ENCODE results near the gene ZEB1. TPM values are rescaled to one million over a fixed set of nuclear protein-coding genes. Genes with fewer than 3 reads are reported as not detected.
"Not testable (repeated sequence)": the region's sequence is repeated elsewhere in the genome, so short reads cannot be mapped to it uniquely, and the experiment has no call there.

Gene ZEB1
- total RNA-seq, 1 experiment from 2014 or later, result 53.9 TPM

DNA sequence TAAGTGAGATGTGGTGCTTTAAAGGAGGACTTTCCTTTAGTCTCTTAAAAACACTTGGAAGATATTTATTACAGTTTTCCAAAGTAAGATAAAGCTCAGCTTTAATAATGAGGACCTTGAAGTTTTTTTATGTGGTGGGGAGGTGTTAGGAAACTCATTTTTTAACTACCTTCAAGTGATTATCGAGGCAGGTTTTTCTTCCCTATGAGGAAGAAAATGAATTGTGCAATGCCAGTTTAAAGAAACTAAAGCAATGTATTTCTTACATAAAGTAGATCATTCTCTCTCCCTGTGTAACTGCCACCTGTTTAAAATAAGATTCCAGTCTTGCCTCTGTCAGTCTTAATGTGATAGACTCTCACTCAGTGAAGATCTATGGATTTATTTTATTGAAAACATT, 27.9 kb downstream of the ZEB1 start:
- Histone ChIP-seq H3K9me2 (replicated peaks; ENCODE audit: insufficient read depth, low read length) (no peaks in the 10 kb centered on the region), H3K27ac (ENCODE audit: low read length) (no peak overlapping the region), H4K20me1 (ENCODE audit: insufficient read depth, low read depth, low read length) (no peaks in the 10 kb centered on the region), H3K79me2 (ENCODE audit: low read length) (peaks cover 99% of the 10 kb centered on the region), H3K27me3 (ENCODE audit: low read length) (no peaks in the 10 kb centered on the region), H3K9ac (ENCODE audit: low read length) (no peak overlapping the region), H3K4me2 (ENCODE audit: low read depth, low read length, poor library complexity, severe bottlenecking) (no peak overlapping the region), H3K36me3 (ENCODE audit: insufficient read depth, low read length) (0 out of 2 replicates have a peak, but pooled peaks cover 3% of the 10 kb centered on the region), H3K4me3 (ENCODE audit: low read length) (no peak overlapping the region), H3K4me1 (ENCODE audit: low read length) (peaks cover 29% of the 10 kb centered on the region), H2AFZ (ENCODE audit: low read length) (no peak overlapping the region), H3K9me3 (ENCODE audit: low read length) (no peaks in the 10 kb centered on the region)
- DNase-seq, result no peak

DNA sequence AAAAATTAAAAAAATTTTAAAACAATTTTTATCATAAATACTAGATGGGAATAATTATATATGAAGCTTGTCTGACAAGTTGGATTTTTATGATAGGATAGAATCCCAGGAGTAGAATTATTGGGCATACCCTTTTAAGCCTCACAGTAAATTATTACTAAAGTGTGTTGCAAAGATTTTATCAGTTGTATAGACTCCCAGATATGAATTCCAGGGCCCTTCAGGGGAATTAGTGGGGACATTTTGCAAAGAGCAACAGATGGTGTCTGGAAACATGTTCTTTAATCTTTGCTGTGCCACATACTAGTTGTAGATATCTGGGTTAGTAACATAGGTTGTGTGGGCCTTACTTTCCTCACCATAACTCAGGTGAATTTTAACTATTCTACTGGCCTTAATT, 28.7 kb downstream of the ZEB1 start:
- Histone ChIP-seq H3K9ac (ENCODE audit: low read length) (no peak overlapping the region), H2AFZ (ENCODE audit: low read length) (no peak overlapping the region), H4K20me1 (ENCODE audit: insufficient read depth, low read depth, low read length) (no peaks in the 10 kb centered on the region), H3K9me3 (ENCODE audit: low read length) (no peaks in the 10 kb centered on the region), H3K27ac (ENCODE audit: low read length) (no peak overlapping the region), H3K4me2 (ENCODE audit: low read depth, low read length, poor library complexity, severe bottlenecking) (no peak overlapping the region), H3K9me2 (replicated peaks; ENCODE audit: insufficient read depth, low read length) (no peaks in the 10 kb centered on the region), H3K4me3 (ENCODE audit: low read length) (no peak overlapping the region), H3K27me3 (ENCODE audit: low read length) (no peaks in the 10 kb centered on the region), H3K4me1 (ENCODE audit: low read length) (peaks cover 22% of the 10 kb centered on the region), H3K36me3 (ENCODE audit: insufficient read depth, low read length) (0 out of 2 replicates have a peak, but pooled peaks cover 3% of the 10 kb centered on the region), H3K79me2 (ENCODE audit: low read length) (peaks cover 99% of the 10 kb centered on the region)
- DNase-seq, result no peak

DNA sequence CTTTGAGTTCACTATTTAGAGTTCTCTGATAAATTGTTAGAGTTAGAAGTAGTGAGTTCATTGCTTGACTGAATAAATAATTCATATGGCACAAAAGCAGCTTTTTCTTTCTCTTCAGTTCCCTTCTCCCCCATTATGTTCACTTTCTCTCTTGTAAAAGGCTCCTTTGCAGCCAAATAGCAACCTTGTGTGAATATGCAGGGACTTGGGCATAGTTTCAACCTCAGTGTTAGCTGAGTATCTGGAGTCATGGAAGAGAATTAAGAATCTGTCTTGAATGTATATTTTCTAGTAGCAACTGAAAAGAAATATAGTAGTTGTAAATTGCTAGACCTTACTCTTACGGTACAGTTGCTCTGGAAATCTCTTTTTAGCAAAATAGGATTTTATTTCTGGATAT, 31.9 kb downstream of the ZEB1 start:
- Histone ChIP-seq H3K79me2 (ENCODE audit: low read length) (peaks cover 100% of the 10 kb centered on the region), H3K27ac (ENCODE audit: low read length) (no peak overlapping the region), H2AFZ (ENCODE audit: low read length) (no peak overlapping the region), H3K27me3 (ENCODE audit: low read length) (no peaks in the 10 kb centered on the region), H3K4me3 (ENCODE audit: low read length) (no peak overlapping the region), H3K9ac (ENCODE audit: low read length) (no peak overlapping the region), H3K4me2 (ENCODE audit: low read depth, low read length, poor library complexity, severe bottlenecking) (no peak overlapping the region), H3K9me3 (ENCODE audit: low read length) (no peaks in the 10 kb centered on the region; the same call in 1 of the 2 replicates), H3K9me2 (replicated peaks; ENCODE audit: insufficient read depth, low read length) (no peaks in the 10 kb centered on the region), H3K4me1 (ENCODE audit: low read length) (peaks cover 8% of the 10 kb centered on the region; the same call in 1 of the 2 replicates), H4K20me1 (ENCODE audit: insufficient read depth, low read depth, low read length) (no peaks in the 10 kb centered on the region), H3K36me3 (ENCODE audit: insufficient read depth, low read length) (peaks cover 9% of the 10 kb centered on the region; the same call in 1 of the 2 replicates)
- no peak for DNase-seq

DNA sequence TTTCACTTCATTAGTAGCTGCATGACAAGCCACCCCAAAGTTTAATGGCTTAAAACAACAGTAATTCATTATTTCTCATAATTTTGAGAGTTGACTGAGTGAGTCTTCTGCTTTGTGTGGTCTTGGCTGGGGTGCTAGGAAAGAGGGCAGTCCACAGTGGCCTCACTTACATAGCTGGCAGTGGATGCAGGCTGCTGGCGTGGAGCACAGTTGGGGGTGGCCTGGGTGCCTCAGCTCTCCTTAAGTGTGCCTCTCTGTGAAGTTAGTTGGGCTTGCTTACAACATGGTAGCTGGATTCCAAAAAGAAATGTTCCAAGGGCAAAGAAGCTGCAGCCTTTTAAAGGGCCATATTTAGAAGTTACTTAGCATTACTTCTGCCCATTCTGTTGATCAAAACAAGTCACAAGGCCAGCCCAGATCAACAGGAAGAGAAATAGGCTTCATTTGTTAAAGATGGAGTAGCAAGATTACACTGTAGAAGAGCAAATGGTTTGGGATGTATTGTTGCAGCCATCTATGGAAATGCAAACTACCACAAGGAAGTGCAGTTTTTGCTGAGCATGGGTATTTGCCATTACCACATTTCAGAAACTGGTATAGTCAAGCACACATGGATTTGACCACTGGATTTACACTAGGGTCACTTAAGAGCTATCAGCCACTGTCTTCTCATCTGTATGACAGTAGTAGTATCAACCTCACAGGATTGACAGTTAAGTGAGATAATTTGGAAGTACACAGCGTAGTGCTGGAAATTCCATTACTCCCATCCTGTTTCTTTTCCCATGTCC, 33.6 kb downstream of the ZEB1 start:
- H3K4me2 ChIP-seq (ENCODE audit: low read depth, low read length, poor library complexity, severe bottlenecking), result no peak overlapping the region
- H3K9me3 ChIP-seq (ENCODE audit: low read length), result peaks cover 3% of the 10 kb centered on the region
- no peaks in the 10 kb centered on the region for H3K27me3 ChIP-seq (ENCODE audit: low read length)
- H3K4me1 ChIP-seq (ENCODE audit: low read length), result peaks cover 7% of the 10 kb centered on the region; the same call in 1 of the 2 replicates
- no peak overlapping the region for H2AFZ ChIP-seq (ENCODE audit: low read length)
- H3K36me3 ChIP-seq (ENCODE audit: insufficient read depth, low read length), result peaks cover 18% of the 10 kb centered on the region
- no peak overlapping the region for H3K9ac ChIP-seq (ENCODE audit: low read length)
- no peak overlapping the region for H3K27ac ChIP-seq (ENCODE audit: low read length)
- no peaks in the 10 kb centered on the region for H4K20me1 ChIP-seq (ENCODE audit: insufficient read depth, low read depth, low read length)
- no peaks in the 10 kb centered on the region for H3K9me2 ChIP-seq (replicated peaks; ENCODE audit: insufficient read depth, low read length)
- H3K79me2 ChIP-seq (ENCODE audit: low read length), result peaks cover 100% of the 10 kb centered on the region
- DNase-seq, result no peak
- no peak overlapping the region for H3K4me3 ChIP-seq (ENCODE audit: low read length)

DNA sequence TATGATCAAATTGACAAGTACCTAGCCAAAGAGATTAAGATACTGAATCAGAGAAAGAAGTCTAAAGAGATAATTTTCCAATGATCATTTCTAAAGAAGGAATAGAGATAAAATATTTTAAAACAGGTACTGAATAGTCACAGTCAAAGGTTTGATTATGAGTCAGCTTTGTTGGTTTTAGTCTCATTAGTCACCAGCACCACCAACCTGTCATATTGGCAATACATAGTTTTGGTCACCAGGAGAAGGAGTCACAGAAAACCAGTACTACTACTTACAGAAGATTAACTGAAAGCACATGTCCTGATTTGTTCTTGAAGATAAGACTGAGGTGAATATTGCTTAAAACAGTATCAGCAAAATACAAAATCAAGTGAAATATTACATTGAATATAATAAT, 34.6 kb downstream of the ZEB1 start:
- Histone ChIP-seq H3K27ac (ENCODE audit: low read length) (no peak overlapping the region), H3K9me2 (replicated peaks; ENCODE audit: insufficient read depth, low read length) (no peaks in the 10 kb centered on the region), H3K9me3 (ENCODE audit: low read length) (peaks cover 10% of the 10 kb centered on the region), H3K36me3 (ENCODE audit: insufficient read depth, low read length) (peaks cover 25% of the 10 kb centered on the region), H3K79me2 (ENCODE audit: low read length) (peaks cover 100% of the 10 kb centered on the region), H3K4me1 (ENCODE audit: low read length) (peaks cover 7% of the 10 kb centered on the region; the same call in 1 of the 2 replicates), H3K4me2 (ENCODE audit: low read depth, low read length, poor library complexity, severe bottlenecking) (no peak overlapping the region), H3K9ac (ENCODE audit: low read length) (no peak overlapping the region), H2AFZ (ENCODE audit: low read length) (no peak overlapping the region), H3K27me3 (ENCODE audit: low read length) (no peaks in the 10 kb centered on the region), H3K4me3 (ENCODE audit: low read length) (no peak overlapping the region), H4K20me1 (ENCODE audit: insufficient read depth, low read depth, low read length) (no peaks in the 10 kb centered on the region)
- DNase-seq, result no peak

DNA sequence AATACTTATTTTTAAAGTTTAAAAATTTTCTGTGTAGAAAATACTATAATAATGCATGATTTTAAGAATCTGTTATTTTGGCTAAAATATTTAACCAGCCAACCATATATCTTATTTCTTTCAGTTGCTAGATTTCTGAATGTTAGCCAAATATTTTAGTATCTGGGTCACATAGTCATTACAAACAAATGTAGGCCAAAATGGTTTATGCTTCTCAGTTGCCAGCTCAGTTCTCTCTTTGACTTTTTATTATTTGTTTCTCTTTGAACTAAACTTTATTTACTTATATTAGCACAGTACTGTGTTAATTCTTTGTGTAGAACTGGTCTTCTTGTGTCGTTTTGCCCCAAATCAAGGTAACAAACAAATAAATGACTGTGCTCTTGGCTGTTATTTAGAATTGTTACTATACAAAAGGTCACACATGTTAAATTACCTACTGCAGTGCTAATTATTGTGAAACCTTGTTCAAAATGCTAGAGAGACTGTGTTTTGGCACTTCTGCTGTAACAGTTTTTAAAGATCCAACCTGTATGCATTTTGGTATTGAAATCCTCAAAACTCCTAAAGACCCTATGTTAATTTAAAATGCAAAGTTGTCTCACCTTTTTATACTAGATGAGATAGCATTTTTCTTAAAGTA, 39.8 kb downstream of the ZEB1 start:
- no peak for DNase-seq
- Histone ChIP-seq H3K36me3 (ENCODE audit: insufficient read depth, low read length) (peaks cover 46% of the 10 kb centered on the region), H3K4me1 (ENCODE audit: low read length) (no peaks in the 10 kb centered on the region), H3K4me3 (ENCODE audit: low read length) (no peak overlapping the region), H4K20me1 (ENCODE audit: insufficient read depth, low read depth, low read length) (no peaks in the 10 kb centered on the region), H3K4me2 (ENCODE audit: low read depth, low read length, poor library complexity, severe bottlenecking) (no peak overlapping the region), H3K27me3 (ENCODE audit: low read length) (no peaks in the 10 kb centered on the region), H3K79me2 (ENCODE audit: low read length) (peaks cover 94% of the 10 kb centered on the region), H3K9me3 (ENCODE audit: low read length) (peaks cover 20% of the 10 kb centered on the region), H3K9ac (ENCODE audit: low read length) (no peak overlapping the region), H3K27ac (ENCODE audit: low read length) (no peak overlapping the region), H3K9me2 (replicated peaks; ENCODE audit: insufficient read depth, low read length) (no peaks in the 10 kb centered on the region), H2AFZ (ENCODE audit: low read length) (no peak overlapping the region)

DNA sequence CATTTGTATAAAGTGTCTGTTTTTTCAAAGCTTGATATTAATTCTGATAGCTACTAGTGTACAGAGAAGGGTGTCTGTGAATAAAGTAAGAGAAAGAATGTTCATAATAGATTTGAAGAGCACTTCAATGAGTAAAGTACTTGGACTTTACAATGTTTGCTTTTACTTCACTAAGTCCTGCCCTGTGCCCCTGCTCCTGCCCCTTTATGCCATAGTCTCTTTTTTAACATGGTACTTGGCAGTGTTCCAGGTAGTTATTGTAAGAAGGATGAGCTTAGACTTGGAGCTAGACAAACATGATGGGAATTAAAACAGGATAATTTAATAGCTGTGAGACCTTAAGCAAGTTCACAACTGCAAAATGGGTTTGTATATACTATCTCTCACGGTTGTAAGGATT, 41.0 kb downstream of the ZEB1 start:
- Histone ChIP-seq H3K79me2 (ENCODE audit: low read length) (peaks cover 92% of the 10 kb centered on the region), H3K36me3 (ENCODE audit: insufficient read depth, low read length) (peaks cover 46% of the 10 kb centered on the region), H3K4me2 (ENCODE audit: low read depth, low read length, poor library complexity, severe bottlenecking) (no peak overlapping the region), H3K27ac (ENCODE audit: low read length) (no peak overlapping the region), H3K9me2 (replicated peaks; ENCODE audit: insufficient read depth, low read length) (no peaks in the 10 kb centered on the region), H4K20me1 (ENCODE audit: insufficient read depth, low read depth, low read length) (no peaks in the 10 kb centered on the region), H3K9ac (ENCODE audit: low read length) (no peak overlapping the region), H3K9me3 (ENCODE audit: low read length) (peaks cover 20% of the 10 kb centered on the region), H3K4me1 (ENCODE audit: low read length) (no peaks in the 10 kb centered on the region), H2AFZ (ENCODE audit: low read length) (no peak overlapping the region), H3K4me3 (ENCODE audit: low read length) (no peak overlapping the region), H3K27me3 (ENCODE audit: low read length) (no peaks in the 10 kb centered on the region)
- no peak for DNase-seq

DNA sequence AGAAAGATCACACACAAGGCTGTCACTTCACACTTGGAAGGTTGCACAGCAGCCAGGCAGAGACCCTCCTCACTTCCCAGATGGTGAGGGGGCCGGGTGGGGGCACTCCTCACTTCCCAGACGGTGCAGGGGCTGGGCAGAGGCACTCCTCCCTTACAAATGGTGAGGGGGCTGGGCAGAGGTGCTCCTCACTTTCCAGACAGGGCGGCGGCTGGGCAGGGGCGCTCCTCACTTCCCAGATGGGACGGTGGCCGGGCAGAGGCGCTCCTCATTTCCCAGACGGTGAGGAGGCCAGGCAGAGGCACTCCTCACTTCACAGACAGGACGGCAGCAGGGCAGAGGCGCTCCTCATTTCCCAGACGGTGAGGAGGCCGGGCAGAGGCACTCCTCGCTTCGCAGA, 42.5 kb downstream of the ZEB1 start:
- H3K4me3 ChIP-seq (ENCODE audit: low read length); H3K27me3 ChIP-seq (ENCODE audit: low read length); H3K4me1 ChIP-seq (ENCODE audit: low read length); H3K4me2 ChIP-seq (ENCODE audit: low read depth, low read length, poor library complexity, severe bottlenecking); DNase-seq; H3K27ac ChIP-seq (ENCODE audit: low read length); H4K20me1 ChIP-seq (ENCODE audit: insufficient read depth, low read depth, low read length); H2AFZ ChIP-seq (ENCODE audit: low read length); H3K9me2 ChIP-seq (replicated peaks; ENCODE audit: insufficient read depth, low read length); H3K9ac ChIP-seq (ENCODE audit: low read length): not testable (repeated sequence)
- Histone ChIP-seq H3K9me3 (ENCODE audit: low read length) (peaks cover 20% of the 10 kb centered on the region), H3K79me2 (ENCODE audit: low read length) (peaks cover 89% of the 10 kb centered on the region), H3K36me3 (ENCODE audit: insufficient read depth, low read length) (peaks cover 37% of the 10 kb centered on the region)

All from Karpas-422 (cell line).